DOHH2 (cell line): Measurements from ENCODE around the gene ABLIM1.

Experiments
- H3F3A ChIP-seq: fragments of 200-600 bp; sonication (generic), shearing (Covaris generic); 2 replicates; pipeline ENCODE4 v1.6.0; 2016; ENCODE audit warnings: antibody characterized with exemption, mild to moderate bottlenecking; ENCODE audit not compliant: control insufficient read depth, insufficient read depth
- H3K27ac ChIP-seq: fragments of 200-600 bp; sonication (generic); 2 replicates; pipeline ENCODE4 v1.5.1; 2014; ENCODE audit warnings: low read depth, mild to moderate bottlenecking, low read length, moderate library complexity
- H3K27me3 ChIP-seq: fragments of 200-600 bp; sonication (generic); 2 replicates; pipeline ENCODE4 v1.6.1; 2014; ENCODE audit warnings: mild to moderate bottlenecking, low read length, mixed read lengths; ENCODE audit not compliant: control insufficient read depth
- H3K36me3 ChIP-seq: fragments of 200-600 bp; sonication (generic); 2 replicates; pipeline ENCODE4 v1.6.1; 2014; ENCODE audit warnings: mild to moderate bottlenecking, low read length, moderate library complexity, mixed read lengths; ENCODE audit not compliant: control insufficient read depth
- H3K4me1 ChIP-seq: fragments of 200-600 bp; sonication (generic); 2 replicates; pipeline ENCODE4 v1.6.1; 2014; ENCODE audit warnings: mild to moderate bottlenecking, low read length, mixed read lengths; ENCODE audit not compliant: control insufficient read depth
- H3K4me2 ChIP-seq: fragments of 200-600 bp; sonication (generic); 2 replicates; pipeline ENCODE4 v1.6.0; 2014; ENCODE audit warnings: mild to moderate bottlenecking, low read length, moderate library complexity
- H3K4me3 ChIP-seq: fragments of 200-600 bp; sonication (generic); 2 replicates; pipeline ENCODE4 v1.5.1; 2014; ENCODE audit warnings: mild to moderate bottlenecking, low read length, mixed read lengths
- H3K79me2 ChIP-seq: fragments of 200-600 bp; sonication (generic); 2 replicates; pipeline ENCODE4 v1.6.1; 2014; ENCODE audit warnings: mild to moderate bottlenecking, low read length, mixed read lengths; ENCODE audit not compliant: control insufficient read depth
- H3K9me2 ChIP-seq: fragments of 200-600 bp; sonication (generic); replicated peaks from 2 replicates; pipeline ENCODE4 v1.6.1; 2014; ENCODE audit warnings: mild to moderate bottlenecking, low read length, mixed read lengths; ENCODE audit not compliant: control insufficient read depth
- H3K9me3 ChIP-seq: fragments of 200-600 bp; sonication (generic); 2 replicates; pipeline ENCODE4 v1.6.1; 2014; ENCODE audit warnings: antibody characterized with exemption, low read length, mixed read lengths; ENCODE audit not compliant: control insufficient read depth, insufficient read depth
- H4K20me1 ChIP-seq: fragments of 200-600 bp; sonication (generic); 2 replicates; pipeline ENCODE4 v1.6.0; 2014; ENCODE audit warnings: low read depth, mild to moderate bottlenecking, antibody characterized with exemption, low read length, moderate library complexity; ENCODE audit not compliant: control insufficient read depth, insufficient read depth
- CTCF ChIP-seq: fragments of 200-600 bp; sonication (generic); IDR thresholded peaks from one replicate; pipeline ENCODE4 v1.5.1; 2014; ENCODE audit warnings: antibody characterized with exemption, mild to moderate bottlenecking, low read depth, low read length; ENCODE audit not compliant: poor library complexity, severe bottlenecking
- EZH2phosphoT487 ChIP-seq: fragments of 200-600 bp; sonication (generic); IDR thresholded peaks from 2 replicates; pipeline ENCODE4 v1.6.1; 2017; ENCODE audit warnings: borderline replicate concordance, mild to moderate bottlenecking, antibody characterized with exemption, low read length, moderate library complexity, mixed read lengths

ABLIM1 gene

DNA sequence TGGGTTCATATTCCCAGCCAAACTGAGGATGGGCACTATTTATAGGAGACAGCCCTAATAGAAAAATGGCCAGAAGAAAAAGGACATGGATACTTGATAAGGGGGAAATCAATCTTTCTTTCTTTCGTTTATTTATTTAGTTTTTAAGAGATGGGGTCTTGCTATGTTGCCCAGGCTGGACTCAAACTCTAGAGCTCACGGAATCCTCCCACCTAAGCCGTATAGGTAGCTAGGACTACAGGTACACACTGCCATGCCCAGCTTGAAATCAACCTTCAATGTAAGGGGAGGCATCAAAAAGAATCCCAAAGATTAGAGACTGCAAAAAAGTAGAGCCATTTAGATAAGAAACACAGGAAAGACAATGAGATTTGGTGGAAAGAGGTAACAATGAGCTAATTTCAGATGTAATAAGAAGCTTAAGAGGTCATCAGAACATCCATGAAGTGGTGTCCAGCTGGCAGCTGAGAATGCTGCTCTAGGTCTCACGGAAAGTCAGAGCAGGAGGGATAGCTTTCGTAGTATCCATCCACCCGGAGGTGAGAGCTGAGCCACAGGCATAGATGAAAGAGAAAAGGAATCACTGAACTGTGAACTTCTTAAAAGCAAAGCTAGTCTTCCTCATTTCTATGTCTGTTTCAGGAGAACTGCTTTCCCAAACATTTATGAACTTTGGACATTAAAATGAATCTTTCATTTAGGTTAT is 10.5 kb upstream of the ABLIM1 start:
- Histone ChIP-seq H3K79me2 (no peaks in the 10 kb centered on the region), H3F3A (no peaks in the 10 kb centered on the region), H3K36me3 (no peaks in the 10 kb centered on the region), H3K4me1 (no peaks in the 10 kb centered on the region), H3K4me3 (no peak overlapping the region), H3K9me3 (no peaks in the 10 kb centered on the region), H4K20me1 (no peaks in the 10 kb centered on the region), H3K27ac (no peak overlapping the region), H3K4me2 (no peak overlapping the region), H3K27me3 (peaks cover 6% of the 10 kb centered on the region; the same call in 1 of the 2 replicates), H3K9me2 (no peaks in the 10 kb centered on the region)
- TF ChIP-seq CTCF (no peak), EZH2phosphoT487 (no peak)

- Histone ChIP-seq H3K9me2 (no peaks in the 10 kb centered on the region), H3K27me3 (peaks cover 10% of the 10 kb centered on the region; the same call in 1 of the 2 replicates), H3K9me3 (no peaks in the 10 kb centered on the region), H3K4me1 (no peaks in the 10 kb centered on the region), H4K20me1 (no peaks in the 10 kb centered on the region), H3K4me2 (no peak overlapping the region), H3K79me2 (no peaks in the 10 kb centered on the region), H3K36me3 (no peaks in the 10 kb centered on the region), H3F3A (no peaks in the 10 kb centered on the region), H3K27ac (no peak overlapping the region), H3K4me3 (no peak overlapping the region)
- TF ChIP-seq EZH2phosphoT487 (no peak), CTCF (no peak)
Measured at GRCh38 chr10:114665873-114666272, 7.8 kb upstream of the ABLIM1 start.

DNA sequence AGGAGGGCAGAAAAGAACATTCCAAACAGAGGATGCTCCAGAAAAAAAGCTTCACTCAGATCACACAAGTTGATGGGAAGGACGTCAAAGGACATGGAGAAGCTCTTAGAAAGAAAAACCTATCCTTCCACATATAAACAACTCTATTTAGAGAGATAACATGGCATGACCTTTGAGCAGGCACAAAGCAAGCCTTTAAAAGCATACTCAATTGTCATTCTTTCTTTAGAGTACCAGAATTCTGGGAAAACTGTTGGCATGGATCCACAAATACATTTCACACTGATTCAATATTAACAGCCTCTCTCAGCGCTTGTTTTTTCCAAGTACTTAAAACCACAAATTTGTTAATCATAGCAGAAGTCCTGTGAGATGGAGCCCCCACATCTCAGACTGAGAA is 7.3 kb upstream of the ABLIM1 start:
- Histone ChIP-seq H3K9me2 (no peaks in the 10 kb centered on the region), H3K4me2 (no peak overlapping the region), H3K27ac (no peak overlapping the region)

More for the DNA sequence above, 7.3 kb upstream of the ABLIM1 start:
- Histone ChIP-seq H3F3A (no peaks in the 10 kb centered on the region), H3K79me2 (no peaks in the 10 kb centered on the region), H3K4me3 (no peak overlapping the region), H3K36me3 (no peaks in the 10 kb centered on the region), H4K20me1 (no peaks in the 10 kb centered on the region), H3K4me1 (no peaks in the 10 kb centered on the region), H3K9me3 (no peaks in the 10 kb centered on the region), H3K27me3 (peaks cover 10% of the 10 kb centered on the region; the same call in 1 of the 2 replicates)
- TF ChIP-seq CTCF (no peak), EZH2phosphoT487 (no peak)
